G401 (cell line): ENCODE results near the gene TMEM229A. TPM values are rescaled to one million over a fixed set of nuclear protein-coding genes. Genes with fewer than 3 reads are reported as not detected.
"Not testable (repeated sequence)": the region's sequence is repeated elsewhere in the genome, so short reads cannot be mapped to it uniquely, and the experiment has no call there.

ENCODE experiments used
- DNase-seq: peaks from one replicate; pipeline ENCODE4 v3.0.0-alpha.2; 2015; ENCODE audit warnings: low spot score
- in situ Hi-C: cut with HindIII; loops from 2 replicates; pipeline ENCODE4 v1.10.0; 2016; ENCODE audit warnings: low sequenced_read_pairs, mixed read lengths
- total RNA-seq: library from RNA; depleted of rRNA; stranded (reverse); fragments of >200 nt; shearing (Covaris generic); gene quantifications from 2 replicates; pipeline ENCODE4 v1.2.3, GENCODE V29; 2014; rRNA removed

Gene TMEM229A
- total RNA-seq, result not detected in 2 replicates

- DNase-seq, result peak; percentile 62
- in situ Hi-C loops, result no loop called here
Observed at GRCh38 chr7:124032369-124033094, at the start of gene TMEM229A. TSS of gene TMEM229A (minus strand) at chr7:124033067. CDS start at chr7:124033003, 64 bp downstream.

- DNase-seq, in situ Hi-C loops: not testable (repeated sequence)
Observed at GRCh38 chr7:124082234-124082633, 49.4 kb upstream of the TMEM229A start.

GRCh38 chr7:124077546-124077945 is 44.7 kb upstream of the TMEM229A start:
- in situ Hi-C loops, result no loop called here
- no peak for DNase-seq

- no peak for DNase-seq
- in situ Hi-C loops, result no loop called here
Observed at GRCh38 chr7:124076841-124077240, 44.0 kb upstream of the TMEM229A start.

GRCh38 chr7:124074007-124074406 is 41.1 kb upstream of the TMEM229A start:
- DNase-seq, result no peak
- in situ Hi-C loops, result no loop called here

GRCh38 chr7:124073310-124073645 is 40.4 kb upstream of the TMEM229A start:
- in situ Hi-C loops, result no loop called here
- DNase-seq, result no peak

GRCh38 chr7:124072603-124073309 is 39.9 kb upstream of the TMEM229A start:
- in situ Hi-C loops, result no loop called here
- DNase-seq, result no peak

GRCh38 chr7:124071843-124072242 is 39.0 kb upstream of the TMEM229A start:
- no peak for DNase-seq
- in situ Hi-C loops, result no loop called here

- in situ Hi-C loops, result no loop called here
- DNase-seq, result no peak
Observed at GRCh38 chr7:124062171-124062570, 29.3 kb upstream of the TMEM229A start.

GRCh38 chr7:124060528-124060927 is 27.7 kb upstream of the TMEM229A start:
- DNase-seq, result no peak
- in situ Hi-C loops, result no loop called here

- DNase-seq, result no peak
- in situ Hi-C loops, result no loop called here
Observed at GRCh38 chr7:124059375-124059774, 26.5 kb upstream of the TMEM229A start.

- no peak for DNase-seq
- in situ Hi-C loops, result no loop called here
Observed at GRCh38 chr7:124058515-124058914, 25.6 kb upstream of the TMEM229A start.

GRCh38 chr7:124057872-124058271 is 25.0 kb upstream of the TMEM229A start:
- in situ Hi-C loops, result no loop called here
- DNase-seq, result no peak

- DNase-seq, result no peak
- in situ Hi-C loops, result no loop called here
Observed at GRCh38 chr7:124056234-124056633, 23.4 kb upstream of the TMEM229A start.

GRCh38 chr7:124051681-124052377 is 19.0 kb upstream of the TMEM229A start:
- in situ Hi-C loops, result no loop called here
- no peak for DNase-seq

- in situ Hi-C loops, result no loop called here
- DNase-seq, result no peak
Observed at GRCh38 chr7:124042826-124043225, 10.0 kb upstream of the TMEM229A start.

GRCh38 chr7:124041439-124041838 is 8.6 kb upstream of the TMEM229A start:
- no peak for DNase-seq
- in situ Hi-C loops, result no loop called here

- in situ Hi-C loops, result not testable (repeated sequence)
Observed at GRCh38 chr7:124037902-124038301, 5.0 kb upstream of the TMEM229A start.

GRCh38 chr7:124035706-124036105 is 2.8 kb upstream of the TMEM229A start:
- in situ Hi-C loops, result no loop called here

More at GRCh38 chr7:124037902-124038301, 5.0 kb upstream of the TMEM229A start:
- not testable (repeated sequence) for DNase-seq

GRCh38 chr7:124034754-124035100 is 1.9 kb upstream of the TMEM229A start:
- in situ Hi-C loops, result no loop called here
- no peak for DNase-seq

More at GRCh38 chr7:124035706-124036105, 2.8 kb upstream of the TMEM229A start:
- no peak for DNase-seq
